ENCODE measurements around the gene CREB1. TPM values are rescaled to one million over a fixed set of nuclear protein-coding genes. Genes with fewer than 3 reads are reported as not detected.
"Not testable (repeated sequence)": the region's sequence is repeated elsewhere in the genome, so short reads cannot be mapped to it uniquely, and the experiment has no call there.

The CREB1 gene
- total RNA-seq, 4 donors from 2014 or later: 56.1 to 105 (median 59.2) TPM

DNA sequence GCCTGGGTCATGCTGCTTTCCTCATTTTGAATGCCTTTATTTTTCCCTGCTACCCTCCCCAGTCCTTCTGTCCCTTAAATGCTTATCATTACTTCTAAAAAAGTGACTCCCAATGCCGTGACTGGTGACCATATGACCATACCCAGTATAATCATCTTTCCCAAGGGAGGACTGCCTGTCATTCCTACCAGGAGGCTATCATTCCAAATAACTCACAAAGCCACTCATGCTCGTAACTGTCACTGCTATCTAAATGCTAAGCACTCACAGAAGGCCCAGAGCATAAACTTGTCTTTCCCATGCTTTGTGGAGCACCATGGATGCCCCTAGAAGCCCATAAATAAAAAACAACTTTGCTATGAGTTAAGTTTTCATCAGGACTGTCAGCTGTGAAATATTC is 38.7 kb upstream of the CREB1 start:
- 75 to 87% methylated on average over 2 of the region's 2 CpGs for WGBS, 2 donors
- intact Hi-C loops (cut with DNase I): no loop called here
- no peaks in the 10 kb centered on the region for H3K36me3 ChIP-seq
- no peaks in the 10 kb centered on the region for H3K9me3 ChIP-seq
- H3K4me1 ChIP-seq: no peaks in the 10 kb centered on the region
- no peak for DNase-seq
- TF ChIP-seq POLR2A (IDR thresholded peaks at IDR 0.05) (no peak), CTCF (IDR thresholded peaks at IDR 0.05) (no peak)
- H3K27me3 ChIP-seq: no peaks in the 10 kb centered on the region
- H3K4me3 ChIP-seq (replicated peaks in 1 of 3): no peak overlapping the region
- no peak overlapping the region for H3K27ac ChIP-seq

GRCh38 chr2:207491956-207492355 is 37.8 kb upstream of the CREB1 start:
- intact Hi-C loops (cut with DNase I): no loop called here
- 72 to 86% methylated on average over 5 of the region's 5 CpGs for WGBS, 2 donors
- no peak overlapping the region for H3K27ac ChIP-seq

DNA sequence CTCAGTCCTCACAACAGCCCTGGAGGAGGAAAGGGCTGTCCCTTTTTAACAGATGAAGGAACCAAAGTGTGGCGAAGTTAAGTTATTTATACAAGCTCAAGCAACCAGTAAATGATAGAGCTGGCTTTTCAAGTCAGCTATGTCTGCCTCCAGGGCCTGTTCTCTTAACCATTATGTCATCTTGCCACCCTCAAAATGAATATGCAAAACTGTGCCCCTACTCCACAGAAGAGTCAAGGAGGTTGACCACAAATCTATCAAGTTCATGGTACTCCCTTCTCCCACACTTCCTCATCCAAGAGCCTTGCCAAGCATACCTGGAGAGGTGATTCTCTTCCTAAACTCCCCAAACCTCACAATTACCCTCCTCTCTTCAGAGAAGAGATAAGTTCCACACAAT is 37.3 kb upstream of the CREB1 start:
- H3K27me3 ChIP-seq: no peaks in the 10 kb centered on the region
- no peaks in the 10 kb centered on the region for H3K36me3 ChIP-seq
- no peaks in the 10 kb centered on the region for H3K9me3 ChIP-seq
- H3K4me3 ChIP-seq (replicated peaks in 1 of 3): no peak overlapping the region
- H3K27ac ChIP-seq: no peak overlapping the region
- H3K4me1 ChIP-seq: no peaks in the 10 kb centered on the region
- WGBS, 2 donors: 85 to 93% methylated on average over 1 of the region's 1 CpG
- TF ChIP-seq POLR2A (IDR thresholded peaks at IDR 0.05): no peak
- no peak for TF ChIP-seq CTCF (IDR thresholded peaks at IDR 0.05)
- DNase-seq: no peak
- intact Hi-C loops (cut with DNase I): no loop called here

More at GRCh38 chr2:207491956-207492355, 37.8 kb upstream of the CREB1 start:
- Histone ChIP-seq H3K9me3 (no peaks in the 10 kb centered on the region), H3K36me3 (no peaks in the 10 kb centered on the region), H3K27me3 (no peaks in the 10 kb centered on the region), H3K4me1 (no peaks in the 10 kb centered on the region), H3K4me3 (replicated peaks in 1 of 3) (no peak overlapping the region)
- TF ChIP-seq CTCF (IDR thresholded peaks at IDR 0.05) (no peak), POLR2A (IDR thresholded peaks at IDR 0.05) (no peak)
- DNase-seq: no peak

DNA sequence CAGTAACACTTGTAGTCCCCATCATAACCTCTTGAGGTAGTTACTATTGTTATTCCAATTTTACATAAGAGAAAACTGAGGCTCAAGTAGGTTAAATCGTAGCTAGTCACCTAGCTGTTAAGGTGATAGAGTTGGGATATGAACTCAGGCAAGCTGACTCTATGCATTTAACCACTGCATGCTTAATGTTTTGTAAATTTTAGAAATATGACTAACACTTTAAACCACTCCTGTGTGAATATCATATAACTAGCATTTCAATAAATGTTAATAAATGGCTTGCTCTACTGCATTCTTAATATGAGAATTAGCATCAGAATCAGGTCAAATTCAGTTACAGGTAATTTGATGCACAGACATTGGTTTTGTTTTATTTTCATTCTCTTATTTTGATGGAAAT is 35.6 kb upstream of the CREB1 start:
- Histone ChIP-seq H3K4me3 (replicated peaks in 1 of 3) (no peak overlapping the region), H3K27ac (no peak overlapping the region), H3K4me1 (no peaks in the 10 kb centered on the region), H3K36me3 (no peaks in the 10 kb centered on the region), H3K27me3 (no peaks in the 10 kb centered on the region), H3K9me3 (no peaks in the 10 kb centered on the region)
- 89 to 92% methylated on average over 1 of the region's 1 CpG for WGBS, 2 donors
- TF ChIP-seq CTCF (IDR thresholded peaks at IDR 0.05) (no peak), POLR2A (IDR thresholded peaks at IDR 0.05) (no peak)
- no peak for DNase-seq
- intact Hi-C loops (cut with DNase I): no loop called here

GRCh38 chr2:207496936-207497335 is 32.8 kb upstream of the CREB1 start:
- intact Hi-C loops (cut with DNase I); H3K4me3 ChIP-seq (replicated peaks in 1 of 3); H3K27me3 ChIP-seq; H3K9me3 ChIP-seq; H3K27ac ChIP-seq; H3K4me1 ChIP-seq; DNase-seq; H3K36me3 ChIP-seq: not testable (repeated sequence)
- WGBS, 2 donors: 91 to 94% methylated on average over 12 of the region's 12 CpGs

DNA sequence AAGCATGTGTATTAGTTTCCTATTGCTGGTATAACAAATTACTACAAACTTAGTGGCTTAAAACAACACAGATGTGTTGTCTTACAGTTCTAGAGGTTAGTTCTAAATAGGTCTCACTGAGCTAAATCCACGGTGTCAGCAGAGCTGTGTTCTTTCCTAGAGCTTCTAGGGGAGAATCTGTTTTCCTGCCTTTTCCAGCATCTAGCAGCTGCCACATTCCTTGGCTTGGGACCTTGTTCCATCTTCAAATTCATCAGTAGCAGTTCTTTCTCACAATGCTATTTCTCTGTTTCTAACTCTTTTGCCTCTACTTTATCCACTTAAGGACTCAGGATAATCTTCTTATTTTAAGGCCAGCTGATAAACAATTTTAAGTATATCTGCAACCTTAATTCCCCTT is 32.2 kb upstream of the CREB1 start:
- intact Hi-C loops (cut with DNase I): no loop called here
- Histone ChIP-seq H3K36me3 (no peaks in the 10 kb centered on the region), H3K27ac (no peak overlapping the region), H3K9me3 (no peaks in the 10 kb centered on the region), H3K4me3 (replicated peaks in 1 of 3) (no peak overlapping the region), H3K4me1 (no peaks in the 10 kb centered on the region), H3K27me3 (no peaks in the 10 kb centered on the region)
- no peak for TF ChIP-seq CTCF (IDR thresholded peaks at IDR 0.05)
- no peak for TF ChIP-seq POLR2A (IDR thresholded peaks at IDR 0.05)
- 84 to 86% methylated on average over 1 of the region's 1 CpG for WGBS, 2 donors
- DNase-seq: no peak

All from thyroid gland (tissue), 4 donors.